GM19099 (cell line): Measurements from ENCODE around the gene ZBTB21.

ENCODE experiments used
- POLR2A ChIP-seq: IDR thresholded peaks from 3 replicates; pipeline ENCODE4 v1.6.1; 2011; ENCODE audit warnings: low read depth; ENCODE audit not compliant: insufficient read length; ENCODE audit errors: extremely low read depth

The ZBTB21 gene

GRCh38 chr21:42009831-42010506 is at the start of gene ZBTB21:
Gene ZBTB21 (minus strand): TSS chr21:42010360. CDS start chr21:41994095, 16,265 bp downstream.
- peak; percentile 81 for TF ChIP-seq POLR2A

GRCh38 chr21:42059721-42060120 is 49.6 kb upstream of the ZBTB21 start:
- no peak for TF ChIP-seq POLR2A

- TF ChIP-seq POLR2A = no peak
Observed at GRCh38 chr21:42059141-42059540, 49.0 kb upstream of the ZBTB21 start.

- TF ChIP-seq POLR2A = no peak
Observed at GRCh38 chr21:42058631-42059111, 48.5 kb upstream of the ZBTB21 start.

- no peak for TF ChIP-seq POLR2A
Observed at GRCh38 chr21:42057851-42058437, 47.8 kb upstream of the ZBTB21 start.

GRCh38 chr21:42056996-42057689 is 47.0 kb upstream of the ZBTB21 start:
- no peak for TF ChIP-seq POLR2A

- TF ChIP-seq POLR2A = no peak
Observed at GRCh38 chr21:42056468-42056867, 46.3 kb upstream of the ZBTB21 start.

- no peak for TF ChIP-seq POLR2A
Observed at GRCh38 chr21:42055425-42055824, 45.3 kb upstream of the ZBTB21 start.

- TF ChIP-seq POLR2A = no peak
Observed at GRCh38 chr21:42051788-42052187, 41.6 kb upstream of the ZBTB21 start.

- TF ChIP-seq POLR2A = no peak
Observed at GRCh38 chr21:42049578-42050430, 39.6 kb upstream of the ZBTB21 start.

- no peak for TF ChIP-seq POLR2A
Observed at GRCh38 chr21:42048870-42049577, 38.9 kb upstream of the ZBTB21 start.

- TF ChIP-seq POLR2A = no peak
Observed at GRCh38 chr21:42047821-42048613, 37.9 kb upstream of the ZBTB21 start.

GRCh38 chr21:42044871-42045495 is 34.8 kb upstream of the ZBTB21 start:
- TF ChIP-seq POLR2A = no peak
